Stimulated activated CD8-positive, alpha-beta memory T cell treated with anti-CD3 and anti-CD28 coated beads, Interleukin-7, amount 100 ng/mL, for 4 hours (primary cell): Measurements from ENCODE around the gene VWA7.
A peak's percentile ranks its signal among the peaks of the same experiment; 100 is the strongest.

Source experiments
- DNase-seq, 2 donors: peaks; one replicate each; pipeline ENCODE4 v3.0.0-alpha.2; 2020; ENCODE audit warnings: low read depth in 2 of 2

VWA7 gene

DNA sequence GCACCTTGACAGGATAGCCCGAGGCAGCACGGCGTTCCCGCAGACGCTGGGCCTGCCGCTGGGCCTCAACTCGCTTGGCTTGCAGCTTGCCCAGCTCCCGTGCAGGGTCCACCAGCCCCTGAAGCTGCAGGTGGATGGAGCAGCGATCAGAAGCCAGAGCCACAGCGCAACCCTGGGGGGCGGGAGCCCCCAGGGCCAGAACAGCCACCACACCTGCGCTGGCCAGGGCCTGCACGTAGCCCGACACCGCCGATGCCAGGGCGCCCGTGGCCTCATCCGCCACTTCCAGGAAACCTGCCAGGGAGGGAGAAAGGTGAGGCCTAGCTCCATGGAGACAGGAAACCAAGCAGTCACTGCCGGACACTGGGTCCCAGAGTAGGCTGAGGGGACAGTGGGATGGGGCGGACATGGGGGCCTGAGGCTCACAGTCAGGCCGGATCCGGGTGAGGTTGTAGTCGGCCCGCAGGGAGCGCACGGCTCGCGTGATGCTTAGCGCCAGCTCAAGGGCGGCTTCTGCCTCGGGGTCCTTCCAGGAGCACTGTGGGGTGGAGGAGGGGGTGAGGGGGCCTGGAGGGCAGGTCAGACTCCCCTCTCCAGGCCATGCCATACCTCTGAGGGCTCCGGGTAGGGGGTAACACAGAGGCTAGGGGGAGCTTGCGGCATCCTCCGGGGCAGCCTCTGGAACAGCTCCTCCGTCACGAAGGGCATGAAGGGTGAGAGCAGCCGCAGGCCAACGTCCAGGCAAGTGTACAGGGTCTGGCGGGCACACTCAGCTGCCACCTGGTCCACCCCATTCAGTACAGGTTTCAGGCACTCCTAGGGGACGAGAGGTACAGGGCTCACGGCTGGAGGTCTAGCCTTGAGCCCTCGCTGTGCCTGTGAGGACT lies 2.1 kb upstream of the VWA7 start:
- no peak for DNase-seq

DNA sequence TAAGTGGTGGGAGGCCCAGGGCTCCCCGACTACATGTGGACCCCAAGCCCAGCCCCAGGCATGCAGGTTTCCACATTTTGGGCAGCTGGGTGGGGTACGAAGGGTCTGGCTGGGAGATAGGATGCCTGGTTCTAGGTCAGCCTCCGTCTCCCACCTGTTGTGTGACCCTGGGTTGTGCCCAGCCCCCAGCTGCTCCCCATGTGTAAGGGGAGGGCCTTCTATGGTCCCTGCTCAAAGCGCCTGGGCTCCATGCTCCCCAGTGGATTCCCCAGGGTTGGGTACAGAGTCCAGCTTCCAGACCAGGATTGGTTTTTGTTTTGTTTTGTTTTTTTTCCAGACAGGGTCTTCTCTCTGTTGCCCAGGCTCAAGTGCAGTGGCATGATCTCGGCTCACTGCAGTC lies 1.1 kb upstream of the VWA7 start:
- no peak for DNase-seq

GRCh38 chr6:31777667-31778050 lies 531 bp upstream of the VWA7 start:
- DNase-seq = no peak

- no peak for DNase-seq
Measured at GRCh38 chr6:31776485-31776988, 591 bp downstream of the VWA7 start.

DNA sequence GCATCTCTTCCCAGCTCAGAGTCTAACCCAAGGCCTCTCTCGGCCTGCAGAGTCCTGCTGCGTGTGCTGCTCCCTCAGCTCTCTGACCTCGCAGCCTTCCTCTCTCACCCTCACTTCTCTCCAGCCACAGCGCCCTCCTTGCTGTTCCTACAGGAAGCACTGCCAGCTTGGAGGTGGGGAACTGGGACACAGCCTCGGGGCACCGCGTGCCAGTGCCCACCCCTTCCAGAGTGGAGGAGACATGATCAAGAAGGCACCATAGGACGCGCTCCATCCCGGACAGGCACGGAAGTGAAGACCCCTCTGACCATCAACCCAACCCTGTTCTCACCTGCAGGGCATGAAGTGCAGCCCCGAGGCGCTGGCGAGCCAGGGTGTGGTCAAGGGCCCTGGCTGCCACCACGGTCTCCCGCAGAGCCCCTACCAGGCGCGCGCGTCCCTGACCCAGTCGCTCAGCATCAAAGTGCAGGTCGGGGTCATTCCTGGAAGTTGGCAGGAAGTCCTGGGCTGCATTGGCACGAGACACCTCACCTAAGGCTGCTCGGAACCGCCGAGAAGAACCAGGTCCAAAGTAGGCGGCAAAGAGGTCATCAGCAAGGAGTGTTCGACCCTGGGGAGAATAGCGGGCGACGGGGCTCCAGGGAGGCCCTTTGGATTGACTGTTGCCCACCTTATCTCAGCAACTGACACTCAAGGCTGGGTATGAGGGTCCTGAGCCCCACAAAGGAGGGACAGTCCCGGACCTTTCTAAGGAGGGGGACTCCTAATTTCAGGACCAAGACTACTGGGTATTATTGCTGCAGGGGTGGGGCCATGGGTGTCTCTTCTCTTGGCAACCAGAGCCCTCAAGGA lies 1.3 kb downstream of the VWA7 start:
- no peak for DNase-seq

- no peak for DNase-seq
Measured at GRCh38 chr6:31775184-31775583, 1.9 kb downstream of the VWA7 start.

DNA sequence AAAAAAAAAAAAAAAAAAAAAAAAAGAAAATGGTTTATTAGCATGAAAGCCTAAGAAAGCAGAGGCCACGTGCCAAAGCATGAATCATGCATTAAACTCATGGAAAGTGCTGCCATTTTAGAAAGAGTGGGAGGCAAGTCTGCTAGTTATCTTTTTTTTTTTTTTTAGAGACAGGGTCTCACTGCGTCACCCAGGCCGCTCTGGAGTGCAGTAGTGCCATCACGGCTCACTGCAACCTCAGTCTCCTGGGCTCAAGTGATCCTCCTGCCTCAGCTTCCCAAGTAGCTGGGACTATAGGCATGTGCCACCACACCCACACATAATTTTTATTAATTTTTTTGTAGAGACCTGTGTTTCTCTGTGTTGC lies 5.2 kb downstream of the VWA7 start:
- DNase-seq = peak; percentile 28 to 35

GRCh38 chr6:31770860-31771259 lies 6.3 kb downstream of the VWA7 start:
- no peak for DNase-seq

DNA sequence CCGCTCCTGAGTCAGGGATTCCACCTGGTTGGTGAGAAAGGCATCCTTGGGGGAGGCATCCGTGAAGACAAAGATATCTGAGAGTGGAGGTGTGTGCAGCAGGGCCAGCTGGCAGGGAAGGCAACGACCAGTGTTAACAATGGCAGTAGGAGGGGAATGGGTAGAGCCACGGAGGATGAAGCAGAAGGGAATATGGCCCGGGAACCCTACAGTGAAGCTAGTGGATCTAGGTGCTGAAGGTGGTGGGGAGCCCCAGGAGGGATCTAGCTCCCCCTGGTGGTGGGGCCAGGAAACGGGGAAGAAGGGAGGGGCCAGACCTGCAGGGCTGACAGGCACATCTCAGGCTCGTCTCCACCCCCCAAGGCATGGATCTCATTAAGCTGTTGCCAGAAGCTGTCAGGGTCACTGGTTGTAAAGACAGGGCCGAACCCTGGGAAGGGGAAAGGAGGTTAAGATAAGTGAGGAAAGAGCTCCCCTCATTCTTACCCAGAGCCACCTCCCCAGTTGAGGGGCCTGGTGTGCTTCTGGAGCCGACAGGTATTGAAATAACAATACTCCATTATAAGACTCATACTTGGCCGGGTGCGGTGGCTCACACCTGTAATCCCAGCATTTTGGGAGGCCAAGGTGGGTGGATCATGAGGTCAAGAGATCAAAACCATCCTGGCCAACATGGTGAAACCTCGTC lies 7.3 kb downstream of the VWA7 start:
- DNase-seq = peak; percentile 60 to 64

GRCh38 chr6:31768363-31769257 lies 8.5 kb downstream of the VWA7 start:
- DNase-seq = no peak

DNA sequence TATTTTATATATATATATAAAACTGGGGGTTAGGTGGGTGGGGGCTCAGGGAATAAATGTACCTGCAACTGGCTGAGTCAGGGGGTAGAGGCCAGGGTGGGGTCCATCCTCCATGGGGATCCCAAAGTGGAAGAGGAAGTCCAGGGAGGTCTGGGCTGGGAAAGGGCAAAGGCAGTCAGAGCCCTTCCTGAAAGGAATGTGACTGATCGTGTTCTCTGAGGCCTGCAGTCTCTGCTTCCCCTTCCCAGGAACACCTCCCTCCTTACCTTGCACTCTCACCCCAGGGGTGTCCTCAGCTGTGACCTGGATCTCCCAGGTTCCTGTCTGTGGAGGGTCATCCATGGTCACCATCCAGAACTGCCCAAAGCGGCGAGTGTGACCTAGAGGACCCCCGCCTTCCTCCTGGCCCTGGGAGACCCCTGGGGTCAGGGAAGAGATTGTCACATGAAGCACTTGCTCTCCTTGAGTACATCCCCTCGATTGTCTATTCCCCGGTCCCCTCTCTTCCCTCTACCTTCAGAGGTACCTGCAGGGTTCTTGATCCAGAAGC lies 10.0 kb downstream of the VWA7 start:
- no peak for DNase-seq

- DNase-seq = no peak
Measured at GRCh38 chr6:31765910-31766794, 11.0 kb downstream of the VWA7 start.

GRCh38 chr6:31765559-31765909 lies 11.6 kb downstream of the VWA7 start:
- DNase-seq = no peak

DNA sequence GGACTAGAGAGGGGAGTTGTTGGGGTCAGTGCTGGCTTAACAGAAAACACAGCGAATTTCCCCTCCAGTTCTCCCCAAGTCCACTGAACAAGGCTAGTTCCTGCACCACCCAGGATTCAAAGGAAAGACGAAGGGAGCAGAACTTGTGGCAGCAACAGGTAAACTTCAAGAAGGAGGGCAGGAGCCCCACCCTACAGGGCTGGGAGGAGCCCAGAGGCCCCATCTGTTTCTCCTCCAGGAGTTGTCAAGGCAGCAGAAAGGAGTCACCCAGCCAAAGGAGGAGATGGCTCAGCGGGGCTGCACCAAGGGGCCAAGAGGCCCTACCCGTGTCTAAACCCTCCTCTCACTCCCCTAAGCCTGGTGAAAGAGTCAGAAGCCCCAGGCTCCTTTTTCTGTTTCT lies 12.9 kb downstream of the VWA7 start:
- no peak for DNase-seq

GRCh38 chr6:31763619-31763940 lies 13.5 kb downstream of the VWA7 start:
- DNase-seq = no peak

GRCh38 chr6:31762878-31763618 lies 14.1 kb downstream of the VWA7 start:
- DNase-seq = no peak

GRCh38 chr6:31762356-31762755 lies 14.8 kb downstream of the VWA7 start, which contains the start of gene SAPCD1:
Gene SAPCD1 (plus strand): TSS chr6:31762656. CDS start chr6:31763055, 399 bp downstream.
- no peak for DNase-seq

- DNase-seq = no peak
Measured at GRCh38 chr6:31761343-31761742, 15.8 kb downstream of the VWA7 start.

- no peak for DNase-seq
Measured at GRCh38 chr6:31760790-31761189, 16.3 kb downstream of the VWA7 start.
